UCSD-AML1 (cell line): ENCODE measurements around the gene CCDC159.
"Not testable (repeated sequence)": the region's sequence is repeated elsewhere in the genome, so short reads cannot be mapped to it uniquely, and the experiment has no call there.

ENCODE experiments used
- DNase-seq: peaks from one replicate; lab custom pipeline; 2025; ENCODE audit not compliant: unreplicated experiment; lab: John Stamatoyannopoulos, UW

The CCDC159 gene

GRCh38 chr19:11338121-11338520 lies 8.2 kb upstream of the CCDC159 start:
- no peak for DNase-seq

- DNase-seq = no peak
These were observed 7.6 kb upstream of the CCDC159 start for GRCh38 chr19:11338569-11339253.

GRCh38 chr19:11339254-11340098 lies 6.8 kb upstream of the CCDC159 start, which contains the start of gene RAB3D:
Gene RAB3D (minus strand): TSS chr19:11339657. CDS start chr19:11337399, 2,258 bp downstream.
- DNase-seq = peak; percentile 89

- DNase-seq = not testable (repeated sequence)
These were observed 6.2 kb upstream of the CCDC159 start for GRCh38 chr19:11340099-11340467.

- no peak for DNase-seq
These were observed 3.9 kb upstream of the CCDC159 start for GRCh38 chr19:11342429-11342828.

- DNase-seq = no peak
These were observed 1.1 kb upstream of the CCDC159 start for GRCh38 chr19:11345122-11345803.

- no peak for DNase-seq
These were observed 1.3 kb downstream of the CCDC159 start for GRCh38 chr19:11347546-11348039.

- DNase-seq = no peak
These were observed 2.9 kb downstream of the CCDC159 start for GRCh38 chr19:11349171-11349570.

- DNase-seq = not testable (repeated sequence)
These were observed 7.8 kb downstream of the CCDC159 start for GRCh38 chr19:11354102-11354501.

- DNase-seq = peak; percentile 92
These were observed 9.1 kb downstream of the CCDC159 start, which contains the start of gene PLPPR2 for GRCh38 chr19:11355160-11356073. Gene PLPPR2 (plus strand): TSS chr19:11355432. CDS start chr19:11357674, 2,242 bp downstream.

- DNase-seq = no peak
These were observed 9.7 kb downstream of the CCDC159 start for GRCh38 chr19:11356074-11356397.

GRCh38 chr19:11356676-11357550 lies 10.6 kb downstream of the CCDC159 start:
- DNase-seq = no peak

GRCh38 chr19:11359421-11359820 lies 13.1 kb downstream of the CCDC159 start:
- no peak for DNase-seq

- DNase-seq = no peak
These were observed 14.9 kb downstream of the CCDC159 start for GRCh38 chr19:11361037-11361770.

- no peak for DNase-seq
These were observed 15.7 kb downstream of the CCDC159 start for GRCh38 chr19:11361771-11362731.

- no peak for DNase-seq
These were observed 17.6 kb downstream of the CCDC159 start for GRCh38 chr19:11363881-11364280.

- DNase-seq = no peak
These were observed 18.1 kb downstream of the CCDC159 start for GRCh38 chr19:11364296-11364904.
